K562 (cell line): ENCODE measurements around the gene S100A3.

Source experiments
- NFXL1 ChIP-seq: fragments of 450-650 bp; formaldehyde crosslinking; IDR thresholded peaks from 2 replicates; pipeline ENCODE4 v1.4.0; 2021; ENCODE audit warnings: mild to moderate bottlenecking
- SRF ChIP-seq, 2 experiments: fragments of 250-450, 450-650 bp in 1 of 2; sonication (Bioruptor Pico) in 1 of 2; sonication (generic) in 1 of 2; formaldehyde crosslinking; IDR thresholded peaks; 2 replicates each; pipeline versions ENCODE4 v1.5.0 to v1.5.1; 2020 to 2022; ENCODE audit warnings: mild to moderate bottlenecking in 1 of 2, missing genetic modification reagents in 1 of 2
- ZNF184 ChIP-seq: sonication (generic); formaldehyde crosslinking; IDR thresholded peaks from 2 replicates; pipeline ENCODE4 v1.5.0; 2020; ENCODE audit warnings: missing genetic modification reagents

- TF ChIP-seq ZNF184 (no peak), SRF (CRISPR knock-in tag; IDR thresholded peaks at IDR 0.05) (no peak), NFXL1 (CRISPR knock-in tag) (no peak)
These were observed 40.0 kb downstream of the S100A3 start for GRCh38 chr1:153509036-153509435.
